HEK293 (cell line): Measurements from ENCODE around the gene TRAF3.

Source experiments
- CTCF ChIA-PET: fragments of 350-600 bp; formaldehyde crosslinking; extraction: SDS; loops from one replicate; lab custom pipeline; 2021; ENCODE audit warnings: antibody characterized with exemption; lab: Yijun Ruan, JAX
- POLR2A ChIA-PET: fragments of 300-600 bp; formaldehyde crosslinking; extraction: SDS; loops from one replicate; lab custom pipeline; 2020; ENCODE audit warnings: antibody characterized with exemption, inconsistent platforms; lab: Yijun Ruan, JAX
- H3K27ac ChIP-seq: fragments of 200-500 bp; sonication (Bioruptor generic); 2 replicates; pipeline ENCODE4 v1.5.1; 2014; ENCODE audit warnings: low read depth, low read length, control low read depth, inconsistent platforms; ENCODE audit errors: extremely low read depth
- H3K36me3 ChIP-seq, 2 experiments: fragments of 200-500 bp in 1 of 2; sonication (Bioruptor generic) in 1 of 2; 1 replicate in 1 of 2; 2 replicates in 1 of 2; pipeline ENCODE4 v1.5.1; 2014 to 2017; ENCODE audit warnings: inconsistent platforms in 2 of 2, low read length in 2 of 2; ENCODE audit not compliant: control insufficient read depth in 2 of 2, insufficient read depth in 1 of 2
- H3K4me1 ChIP-seq: fragments of 200-500 bp; sonication (Bioruptor generic); 2 replicates; pipeline ENCODE4 v1.5.1; 2014; ENCODE audit warnings: mild to moderate bottlenecking, low read length, inconsistent platforms; ENCODE audit not compliant: control insufficient read depth, insufficient read depth
- H3K4me3 ChIP-seq: 2 replicates; pipeline ENCODE4 v1.5.1; 2011; ENCODE audit warnings: low read depth, mild to moderate bottlenecking, control low read depth, low read length, moderate library complexity
- H3K9me3 ChIP-seq: fragments of 200-500 bp; sonication (Bioruptor generic); 2 replicates; pipeline ENCODE4 v1.5.1; 2014; ENCODE audit warnings: low read depth, low read length, inconsistent platforms; ENCODE audit not compliant: control insufficient read depth, insufficient read depth
- OSR2 ChIP-seq: fragments of 450-650 bp; formaldehyde crosslinking; IDR thresholded peaks from 2 replicates; pipeline ENCODE4 v1.5.1; 2016; ENCODE audit warnings: missing biosample characterization, missing genetic modification characterization
- PRDM10 ChIP-seq: fragments of 450-650 bp; formaldehyde crosslinking; IDR thresholded peaks from 2 replicates; pipeline ENCODE4 v1.5.1; 2016; ENCODE audit warnings: missing biosample characterization, missing genetic modification characterization
- ZBTB10 ChIP-seq: fragments of 450-650 bp; formaldehyde crosslinking; IDR thresholded peaks from 2 replicates; pipeline ENCODE4 v1.5.1; 2016; ENCODE audit warnings: missing biosample characterization, missing genetic modification characterization
- ZBTB6 ChIP-seq: fragments of 450-650 bp; formaldehyde crosslinking; IDR thresholded peaks from 2 replicates; pipeline ENCODE4 v1.5.1; 2017; ENCODE audit warnings: missing biosample characterization, missing genetic modification characterization
- ZNF169 ChIP-seq: fragments of 450-650 bp; formaldehyde crosslinking; IDR thresholded peaks from 2 replicates; pipeline ENCODE4 v1.5.1; 2016; ENCODE audit warnings: missing biosample characterization, missing genetic modification characterization
- ZNF302 ChIP-seq: fragments of 450-650 bp; formaldehyde crosslinking; IDR thresholded peaks from 2 replicates; pipeline ENCODE4 v1.5.1; 2016; ENCODE audit warnings: missing biosample characterization, missing genetic modification characterization, low read depth
- ZNF362 ChIP-seq: fragments of 450-650 bp; formaldehyde crosslinking; IDR thresholded peaks from 2 replicates; pipeline ENCODE4 v1.5.1; 2016; ENCODE audit warnings: missing biosample characterization, missing genetic modification characterization
- ZNF433 ChIP-seq: fragments of 450-650 bp; formaldehyde crosslinking; IDR thresholded peaks from 2 replicates; pipeline ENCODE4 v1.5.1; 2016; ENCODE audit warnings: missing biosample characterization, missing genetic modification characterization, low read depth
- ZNF521 ChIP-seq: fragments of 450-650 bp; formaldehyde crosslinking; IDR thresholded peaks from 2 replicates; pipeline ENCODE4 v1.5.1; 2017; ENCODE audit warnings: missing biosample characterization, mild to moderate bottlenecking, missing genetic modification characterization
- ZNF530 ChIP-seq: fragments of 450-650 bp; formaldehyde crosslinking; IDR thresholded peaks from 2 replicates; pipeline ENCODE4 v1.5.1; 2016; ENCODE audit warnings: low read depth, missing biosample characterization, missing genetic modification characterization
- ZNF670 ChIP-seq: fragments of 450-650 bp; formaldehyde crosslinking; IDR thresholded peaks from 2 replicates; pipeline ENCODE4 v1.5.1; 2016; ENCODE audit warnings: missing biosample characterization, missing genetic modification characterization, low read depth
- TF ChIP-seq, protein P1 (sequence below): fragments of 450-650 bp; formaldehyde crosslinking; IDR thresholded peaks from 2 replicates; pipeline ENCODE4 v1.5.1; 2016; ENCODE audit warnings: missing biosample characterization, missing genetic modification characterization

TRAF3 gene

DNA sequence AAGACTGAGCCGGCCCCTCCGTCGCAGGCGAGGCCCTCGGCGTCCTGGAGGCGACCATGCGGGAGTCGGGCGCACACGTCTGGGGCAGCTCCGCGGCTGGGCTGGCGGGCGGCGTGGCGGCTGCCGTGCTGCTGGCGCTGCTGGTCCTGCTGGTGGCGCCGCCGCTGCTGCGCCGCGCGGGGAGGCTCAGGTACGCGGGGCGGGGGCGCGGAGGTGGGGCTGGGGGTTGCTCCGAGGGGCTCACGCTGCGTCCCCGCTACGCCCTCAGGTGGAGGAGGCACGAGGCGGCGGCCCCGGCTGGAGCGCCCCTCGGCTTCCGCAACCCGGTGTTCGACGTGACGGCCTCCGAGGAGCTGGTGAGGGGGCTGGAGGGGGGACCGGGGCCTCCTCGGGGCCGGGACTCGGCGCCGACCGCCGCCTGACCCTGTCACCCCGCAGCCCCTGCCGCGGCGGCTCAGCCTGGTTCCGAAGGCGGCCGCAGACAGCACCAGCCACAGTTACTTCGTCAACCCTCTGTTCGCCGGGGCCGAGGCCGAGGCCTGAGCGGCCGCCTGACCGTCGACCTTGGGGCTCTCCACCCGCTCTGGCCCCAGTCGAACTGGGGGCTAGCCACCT, 153.0 kb downstream of the TRAF3 start:
- Histone ChIP-seq H3K9me3 (no peaks in the 10 kb centered on the region), H3K4me1 (no peaks in the 10 kb centered on the region), H3K36me3 (peaks cover 0 to 14% of the 10 kb centered on the region in 2 experiments; a peak in 2 of 3 replicates), H3K4me3 (no peak overlapping the region), H3K27ac (no peak overlapping the region)
- ChIA-PET CTCF (interaction anchor here (0.5 kb wide), 2 partner anchors 74 to 590 kb away, joined by 3 read pairs; no protein-coding TSS in a partner anchor), POLR2A (no interaction called here)
- TF ChIP-seq ZBTB10 (tag by site-specific recombination) (no peak), ZNF433 (tag by site-specific recombination) (no peak), ZNF169 (tag by site-specific recombination) (no peak), ZNF302 (tag by site-specific recombination) (no peak), ZNF362 (tag by site-specific recombination) (no peak), ZNF530 (tag by site-specific recombination) (no peak), ZNF521 (no peak), OSR2 (tag by site-specific recombination) (no peak)
- TF ChIP-seq, protein P1, sequence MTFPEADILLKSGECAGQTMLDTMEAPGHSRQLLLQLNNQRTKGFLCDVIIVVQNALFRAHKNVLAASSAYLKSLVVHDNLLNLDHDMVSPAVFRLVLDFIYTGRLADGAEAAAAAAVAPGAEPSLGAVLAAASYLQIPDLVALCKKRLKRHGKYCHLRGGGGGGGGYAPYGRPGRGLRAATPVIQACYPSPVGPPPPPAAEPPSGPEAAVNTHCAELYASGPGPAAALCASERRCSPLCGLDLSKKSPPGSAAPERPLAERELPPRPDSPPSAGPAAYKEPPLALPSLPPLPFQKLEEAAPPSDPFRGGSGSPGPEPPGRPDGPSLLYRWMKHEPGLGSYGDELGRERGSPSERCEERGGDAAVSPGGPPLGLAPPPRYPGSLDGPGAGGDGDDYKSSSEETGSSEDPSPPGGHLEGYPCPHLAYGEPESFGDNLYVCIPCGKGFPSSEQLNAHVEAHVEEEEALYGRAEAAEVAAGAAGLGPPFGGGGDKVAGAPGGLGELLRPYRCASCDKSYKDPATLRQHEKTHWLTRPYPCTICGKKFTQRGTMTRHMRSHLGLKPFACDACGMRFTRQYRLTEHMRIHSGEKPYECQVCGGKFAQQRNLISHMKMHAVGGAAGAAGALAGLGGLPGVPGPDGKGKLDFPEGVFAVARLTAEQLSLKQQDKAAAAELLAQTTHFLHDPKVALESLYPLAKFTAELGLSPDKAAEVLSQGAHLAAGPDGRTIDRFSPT (tag by site-specific recombination): no peak

- CTCF ChIA-PET: interaction anchor here (0.5 to 0.6 kb wide), 3 partner anchors 75 to 610 kb away, joined by 3 read pairs; no protein-coding TSS in a partner anchor
- POLR2A ChIA-PET: no interaction called here
- TF ChIP-seq ZNF670 (tag by site-specific recombination) (no peak), ZBTB6 (tag by site-specific recombination) (no peak), PRDM10 (tag by site-specific recombination) (peak; percentile 54)
- H3K9me3 ChIP-seq: no peaks in the 10 kb centered on the region
- no peaks in the 10 kb centered on the region for H3K4me1 ChIP-seq
- peaks cover 0 to 14% of the 10 kb centered on the region in 2 experiments; a peak in 2 of 3 replicates for H3K36me3 ChIP-seq
- no peak overlapping the region for H3K4me3 ChIP-seq
- H3K27ac ChIP-seq: no peak overlapping the region
Observed at GRCh38 chr14:102930753-102931579, 153.7 kb downstream of the TRAF3 start.
